K562 (cell line): ENCODE data around the gene KAZN.

Experiments
- RFX5 ChIP-seq: IDR thresholded peaks from 2 replicates; pipeline ENCODE4 v1.6.1; 2011; ENCODE audit warnings: low read depth, mild to moderate bottlenecking, improper control_type of control experiment, low read length
- SMAD3 ChIP-seq: fragments of 450-650 bp; formaldehyde crosslinking; conservative IDR thresholded peaks from 2 replicates; pipeline ENCODE4 v1.4.0; 2020; ENCODE audit warnings: mild to moderate bottlenecking
- TCF7L2 ChIP-seq: fragments of 150-350 bp; IDR thresholded peaks from 2 replicates; pipeline ENCODE4 v1.6.1; 2016; ENCODE audit warnings: low read depth, mild to moderate bottlenecking, low read length, moderate library complexity
- ZFP36 ChIP-seq: fragments of 150-350 bp; IDR thresholded peaks from 2 replicates; pipeline ENCODE4 v1.6.1; 2018; ENCODE audit warnings: low read length, low read depth; ENCODE audit not compliant: partially characterized antibody

DNA sequence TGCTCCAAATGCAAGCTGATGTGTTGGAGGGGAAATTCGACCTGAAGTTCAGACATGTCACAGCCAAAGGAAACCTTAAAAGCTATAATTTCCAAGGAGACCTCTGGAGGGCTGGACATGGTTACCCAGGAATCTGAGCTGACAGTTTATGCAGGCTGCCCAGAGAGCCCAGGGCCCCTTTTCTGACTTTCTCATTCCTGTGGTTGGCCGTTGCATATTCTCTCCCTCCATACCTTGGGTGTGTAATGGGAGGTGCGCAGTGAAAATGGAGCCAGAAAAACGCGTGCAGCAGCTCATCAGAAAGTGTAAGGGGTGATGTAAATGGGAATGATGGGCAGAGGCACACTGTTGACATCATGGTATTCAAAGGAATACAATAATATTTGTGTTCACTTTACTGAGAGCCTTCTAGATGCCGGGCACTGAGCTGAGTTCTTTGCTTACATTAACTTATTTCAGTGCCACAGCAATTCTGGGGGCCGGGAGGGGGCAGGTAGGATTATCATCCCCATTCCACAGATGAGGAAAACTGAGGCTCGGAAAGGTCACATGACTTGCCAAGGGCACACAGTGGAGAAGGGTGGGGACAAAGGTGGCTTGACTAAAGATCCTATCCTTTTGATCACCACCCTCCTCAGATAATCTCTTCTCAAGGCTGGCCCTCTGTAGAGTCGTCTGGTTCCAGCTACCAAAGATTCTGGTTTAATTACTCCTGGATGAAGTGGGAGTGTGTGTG is 38.6 kb downstream of the KAZN start:
- TF ChIP-seq ZFP36, result no peak
- TF ChIP-seq RFX5, result no peak
- no peak for TF ChIP-seq SMAD3 (CRISPR knock-in tag)
- TF ChIP-seq TCF7L2, result no peak
